ENCODE measurements around the gene OSBPL1A. TPM values are rescaled to one million over a fixed set of nuclear protein-coding genes. Genes with fewer than 3 reads are reported as not detected.

The OSBPL1A gene
- total and polyA plus RNA-seq, 10 of the 15 experiments (the other 5 are each of a cell fraction or from before 2014, with no cell fraction given): 0.02 to 0.83 (median 0.11) TPM; not detected in 6

DNA sequence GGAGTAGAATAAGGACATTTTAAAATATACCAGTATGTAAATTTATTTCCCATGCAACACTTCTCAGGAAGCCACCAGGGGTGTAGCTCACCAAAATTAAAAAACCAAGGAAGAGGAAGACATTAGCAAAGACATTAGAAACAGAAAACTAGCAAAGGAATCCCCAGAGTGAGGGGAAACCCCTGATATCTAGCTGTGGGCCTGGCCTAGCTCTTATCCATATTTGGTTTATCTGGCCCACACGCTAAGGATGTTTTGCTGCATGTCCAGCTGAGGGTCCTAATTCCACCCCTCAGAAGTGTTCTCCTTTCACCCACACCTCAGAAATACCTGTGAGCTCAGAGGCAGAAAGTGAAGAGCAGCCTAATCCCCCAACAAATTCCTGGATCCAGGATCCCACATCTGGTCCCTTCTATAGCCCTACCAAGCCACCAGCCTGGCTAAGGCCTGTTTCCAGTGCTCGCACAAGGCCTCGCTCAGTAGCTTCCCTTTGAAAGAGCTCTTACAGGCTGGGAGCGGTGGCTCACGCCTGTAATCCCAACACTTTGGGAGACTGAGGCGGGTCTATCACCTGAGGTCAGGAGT lies 17.4 kb downstream of the OSBPL1A start:
- no peaks in the 10 kb centered on the region for H4K20me1 ChIP-seq (ENCODE audit: control insufficient read depth, insufficient read depth)
- RAD21 ChIA-PET (ENCODE audit: unreplicated experiment): no interaction called here
- ATAC-seq (no peak), FAIRE-seq (no peak), DNase-seq (ENCODE audit: low read depth, low spot score) (no peak)
- no peak overlapping the region for H3K9ac ChIP-seq (ENCODE audit: control insufficient read depth, insufficient read depth, low read length)
- SMC1A ChIA-PET (ENCODE audit: uncharacterized antibody, unreplicated experiment): interaction anchor here (0.7 kb wide), 1 partner anchor 55 kb away, joined by 3 read pairs; no protein-coding TSS in a partner anchor
- no peak overlapping the region for H2AFZ ChIP-seq (ENCODE audit: control insufficient read depth, low read depth, low read length)
- in situ Hi-C loops (cut with MboI): no loop called here
- BruUV-seq (replicated peaks): no TSS peak
- 59% methylated on average over 6 of the region's 6 CpGs for WGBS (ENCODE audit: insufficient coverage, insufficient replicate concordance, low lambda C conversion rate, missing lambda C conversion rate)
- POLR2A ChIA-PET: no interaction called here
- CTCF ChIA-PET: interaction anchor here (0.6 to 1.4 kb wide), 4 partner anchors 20 to 995 kb away, joined by 3 to 5 read pairs (median 4); no protein-coding TSS in a partner anchor
- no peak overlapping the region for H3K4me2 ChIP-seq (ENCODE audit: control insufficient read depth, insufficient read depth)
- no peak overlapping the region for H3K27ac ChIP-seq (ENCODE audit: control insufficient read depth, insufficient read depth)
- no peaks in the 10 kb centered on the region for H3K9me3 ChIP-seq (replicated peaks; ENCODE audit: control insufficient read depth, insufficient read depth, low read length)
- H3K27me3 ChIP-seq (replicated peaks in 1 of 2; ENCODE audit: control insufficient read depth in 2 of 2, insufficient read depth in 2 of 2, low read length in 1 of 2): no peaks in the 10 kb centered on the region
- H3K36me3 ChIP-seq (ENCODE audit: control insufficient read depth in 2 of 2, insufficient read depth in 2 of 2, low read length in 1 of 2): no peaks in the 10 kb centered on the region
- H3K79me2 ChIP-seq (ENCODE audit: control insufficient read depth, insufficient read depth, low read length): no peaks in the 10 kb centered on the region
- H3K4me1 ChIP-seq (ENCODE audit: control insufficient read depth, insufficient read depth, low read length): no peaks in the 10 kb centered on the region
- H3K4me3 ChIP-seq: no peak overlapping the region
- intact Hi-C loops (cut with micrococcal nuclease; ENCODE audit: unreplicated experiment): no loop called here
- TF ChIP-seq, protein P1, sequence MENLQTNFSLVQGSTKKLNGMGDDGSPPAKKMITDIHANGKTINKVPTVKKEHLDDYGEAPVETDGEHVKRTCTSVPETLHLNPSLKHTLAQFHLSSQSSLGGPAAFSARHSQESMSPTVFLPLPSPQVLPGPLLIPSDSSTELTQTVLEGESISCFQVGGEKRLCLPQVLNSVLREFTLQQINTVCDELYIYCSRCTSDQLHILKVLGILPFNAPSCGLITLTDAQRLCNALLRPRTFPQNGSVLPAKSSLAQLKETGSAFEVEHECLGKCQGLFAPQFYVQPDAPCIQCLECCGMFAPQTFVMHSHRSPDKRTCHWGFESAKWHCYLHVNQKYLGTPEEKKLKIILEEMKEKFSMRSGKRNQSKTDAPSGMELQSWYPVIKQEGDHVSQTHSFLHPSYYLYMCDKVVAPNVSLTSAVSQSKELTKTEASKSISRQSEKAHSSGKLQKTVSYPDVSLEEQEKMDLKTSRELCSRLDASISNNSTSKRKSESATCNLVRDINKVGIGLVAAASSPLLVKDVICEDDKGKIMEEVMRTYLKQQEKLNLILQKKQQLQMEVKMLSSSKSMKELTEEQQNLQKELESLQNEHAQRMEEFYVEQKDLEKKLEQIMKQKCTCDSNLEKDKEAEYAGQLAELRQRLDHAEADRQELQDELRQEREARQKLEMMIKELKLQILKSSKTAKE (IDR thresholded peaks at IDR 0.05; ENCODE audit: low read depth, poor library complexity, severe bottlenecking): no peak
- TF ChIP-seq, protein P2, sequence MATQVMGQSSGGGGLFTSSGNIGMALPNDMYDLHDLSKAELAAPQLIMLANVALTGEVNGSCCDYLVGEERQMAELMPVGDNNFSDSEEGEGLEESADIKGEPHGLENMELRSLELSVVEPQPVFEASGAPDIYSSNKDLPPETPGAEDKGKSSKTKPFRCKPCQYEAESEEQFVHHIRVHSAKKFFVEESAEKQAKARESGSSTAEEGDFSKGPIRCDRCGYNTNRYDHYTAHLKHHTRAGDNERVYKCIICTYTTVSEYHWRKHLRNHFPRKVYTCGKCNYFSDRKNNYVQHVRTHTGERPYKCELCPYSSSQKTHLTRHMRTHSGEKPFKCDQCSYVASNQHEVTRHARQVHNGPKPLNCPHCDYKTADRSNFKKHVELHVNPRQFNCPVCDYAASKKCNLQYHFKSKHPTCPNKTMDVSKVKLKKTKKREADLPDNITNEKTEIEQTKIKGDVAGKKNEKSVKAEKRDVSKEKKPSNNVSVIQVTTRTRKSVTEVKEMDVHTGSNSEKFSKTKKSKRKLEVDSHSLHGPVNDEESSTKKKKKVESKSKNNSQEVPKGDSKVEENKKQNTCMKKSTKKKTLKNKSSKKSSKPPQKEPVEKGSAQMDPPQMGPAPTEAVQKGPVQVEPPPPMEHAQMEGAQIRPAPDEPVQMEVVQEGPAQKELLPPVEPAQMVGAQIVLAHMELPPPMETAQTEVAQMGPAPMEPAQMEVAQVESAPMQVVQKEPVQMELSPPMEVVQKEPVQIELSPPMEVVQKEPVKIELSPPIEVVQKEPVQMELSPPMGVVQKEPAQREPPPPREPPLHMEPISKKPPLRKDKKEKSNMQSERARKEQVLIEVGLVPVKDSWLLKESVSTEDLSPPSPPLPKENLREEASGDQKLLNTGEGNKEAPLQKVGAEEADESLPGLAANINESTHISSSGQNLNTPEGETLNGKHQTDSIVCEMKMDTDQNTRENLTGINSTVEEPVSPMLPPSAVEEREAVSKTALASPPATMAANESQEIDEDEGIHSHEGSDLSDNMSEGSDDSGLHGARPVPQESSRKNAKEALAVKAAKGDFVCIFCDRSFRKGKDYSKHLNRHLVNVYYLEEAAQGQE (IDR thresholded peaks at IDR 0.05; ENCODE audit: low read depth, low read length): no peak
- TF ChIP-seq SUPT20H (IDR thresholded peaks at IDR 0.05; ENCODE audit: borderline replicate concordance, control insufficient read depth, low read depth, low read length): no peak
- TF ChIP-seq, protein P3, sequence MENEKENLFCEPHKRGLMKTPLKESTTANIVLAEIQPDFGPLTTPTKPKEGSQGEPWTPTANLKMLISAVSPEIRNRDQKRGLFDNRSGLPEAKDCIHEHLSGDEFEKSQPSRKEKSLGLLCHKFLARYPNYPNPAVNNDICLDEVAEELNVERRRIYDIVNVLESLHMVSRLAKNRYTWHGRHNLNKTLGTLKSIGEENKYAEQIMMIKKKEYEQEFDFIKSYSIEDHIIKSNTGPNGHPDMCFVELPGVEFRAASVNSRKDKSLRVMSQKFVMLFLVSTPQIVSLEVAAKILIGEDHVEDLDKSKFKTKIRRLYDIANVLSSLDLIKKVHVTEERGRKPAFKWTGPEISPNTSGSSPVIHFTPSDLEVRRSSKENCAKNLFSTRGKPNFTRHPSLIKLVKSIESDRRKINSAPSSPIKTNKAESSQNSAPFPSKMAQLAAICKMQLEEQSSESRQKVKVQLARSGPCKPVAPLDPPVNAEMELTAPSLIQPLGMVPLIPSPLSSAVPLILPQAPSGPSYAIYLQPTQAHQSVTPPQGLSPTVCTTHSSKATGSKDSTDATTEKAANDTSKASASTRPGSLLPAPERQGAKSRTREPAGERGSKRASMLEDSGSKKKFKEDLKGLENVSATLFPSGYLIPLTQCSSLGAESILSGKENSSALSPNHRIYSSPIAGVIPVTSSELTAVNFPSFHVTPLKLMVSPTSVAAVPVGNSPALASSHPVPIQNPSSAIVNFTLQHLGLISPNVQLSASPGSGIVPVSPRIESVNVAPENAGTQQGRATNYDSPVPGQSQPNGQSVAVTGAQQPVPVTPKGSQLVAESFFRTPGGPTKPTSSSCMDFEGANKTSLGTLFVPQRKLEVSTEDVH (IDR thresholded peaks at IDR 0.05; ENCODE audit: low read depth, partially characterized antibody): no peak
- TF ChIP-seq TAF1 (IDR thresholded peaks at IDR 0.05; ENCODE audit: borderline replicate concordance, low read depth, low read length): no peak
- no peak for TF ChIP-seq KAT2A (conservative IDR thresholded peaks at IDR 0.05; ENCODE audit: control insufficient read depth, low read depth, low read length)
- no peak for TF ChIP-seq CBX3 (IDR thresholded peaks at IDR 0.05; ENCODE audit: borderline replicate concordance, low read depth)
- no peak for TF ChIP-seq PAX8 (IDR thresholded peaks at IDR 0.05)
- TF ChIP-seq ETV6 (conservative IDR thresholded peaks at IDR 0.05 in 1 of 2, IDR thresholded peaks at IDR 0.05 in 1 of 2; ENCODE audit: borderline replicate concordance in 1 of 2, low read depth in 1 of 2): no peak
- TF ChIP-seq, protein P4, sequence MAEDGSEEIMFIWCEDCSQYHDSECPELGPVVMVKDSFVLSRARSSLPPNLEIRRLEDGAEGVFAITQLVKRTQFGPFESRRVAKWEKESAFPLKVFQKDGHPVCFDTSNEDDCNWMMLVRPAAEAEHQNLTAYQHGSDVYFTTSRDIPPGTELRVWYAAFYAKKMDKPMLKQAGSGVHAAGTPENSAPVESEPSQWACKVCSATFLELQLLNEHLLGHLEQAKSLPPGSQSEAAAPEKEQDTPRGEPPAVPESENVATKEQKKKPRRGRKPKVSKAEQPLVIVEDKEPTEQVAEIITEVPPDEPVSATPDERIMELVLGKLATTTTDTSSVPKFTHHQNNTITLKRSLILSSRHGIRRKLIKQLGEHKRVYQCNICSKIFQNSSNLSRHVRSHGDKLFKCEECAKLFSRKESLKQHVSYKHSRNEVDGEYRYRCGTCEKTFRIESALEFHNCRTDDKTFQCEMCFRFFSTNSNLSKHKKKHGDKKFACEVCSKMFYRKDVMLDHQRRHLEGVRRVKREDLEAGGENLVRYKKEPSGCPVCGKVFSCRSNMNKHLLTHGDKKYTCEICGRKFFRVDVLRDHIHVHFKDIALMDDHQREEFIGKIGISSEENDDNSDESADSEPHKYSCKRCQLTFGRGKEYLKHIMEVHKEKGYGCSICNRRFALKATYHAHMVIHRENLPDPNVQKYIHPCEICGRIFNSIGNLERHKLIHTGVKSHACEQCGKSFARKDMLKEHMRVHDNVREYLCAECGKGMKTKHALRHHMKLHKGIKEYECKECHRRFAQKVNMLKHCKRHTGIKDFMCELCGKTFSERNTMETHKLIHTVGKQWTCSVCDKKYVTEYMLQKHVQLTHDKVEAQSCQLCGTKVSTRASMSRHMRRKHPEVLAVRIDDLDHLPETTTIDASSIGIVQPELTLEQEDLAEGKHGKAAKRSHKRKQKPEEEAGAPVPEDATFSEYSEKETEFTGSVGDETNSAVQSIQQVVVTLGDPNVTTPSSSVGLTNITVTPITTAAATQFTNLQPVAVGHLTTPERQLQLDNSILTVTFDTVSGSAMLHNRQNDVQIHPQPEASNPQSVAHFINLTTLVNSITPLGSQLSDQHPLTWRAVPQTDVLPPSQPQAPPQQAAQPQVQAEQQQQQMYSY (CRISPR knock-in tag; IDR thresholded peaks at IDR 0.05): no peak
